CD14-positive monocyte (primary cell): ENCODE measurements around the gene WWOX. TPM values are rescaled to one million over a fixed set of nuclear protein-coding genes. Genes with fewer than 3 reads are reported as not detected.

Experiments used
- DNase-seq, 3 donors: peaks; one replicate each; pipeline ENCODE4 v3.0.0-alpha.2; 2011 to 2022
- H2AFZ ChIP-seq: 2 replicates; pipeline ENCODE4 v1.6.0; 2012; ENCODE audit warnings: mild to moderate bottlenecking, low read depth, low read length, inconsistent platforms; ENCODE audit not compliant: insufficient read depth, poor library complexity, severe bottlenecking
- H3K27ac ChIP-seq, 2 donors: 1 replicate in 1 of 2; 2 replicates in 1 of 2; pipeline ENCODE4 v1.5.1; 2012 to 2013; ENCODE audit warnings: low read length in 2 of 2, control low read depth in 1 of 2, inconsistent platforms in 1 of 2, low read depth in 1 of 2, mild to moderate bottlenecking in 1 of 2
- H3K27me3 ChIP-seq, 2 donors: one replicate each; pipeline versions ENCODE4 v1.6.0 to v1.6.1; 2011 to 2013; ENCODE audit warnings: low read length in 2 of 2; ENCODE audit not compliant: control insufficient read depth in 2 of 2, insufficient read depth in 2 of 2
- H3K36me3 ChIP-seq, 2 donors: replicated peaks in 1 of 2; 1 replicate in 1 of 2; 2 replicates in 1 of 2; pipeline versions ENCODE4 v1.5.1 to v1.6.1; 2012 to 2013; ENCODE audit warnings: low read length in 2 of 2, control low read depth in 1 of 2, inconsistent platforms in 1 of 2, mild to moderate bottlenecking in 1 of 2; ENCODE audit not compliant: insufficient read depth in 2 of 2, control insufficient read depth in 1 of 2
- H3K4me1 ChIP-seq, 2 donors: 1 replicate in 1 of 2; 2 replicates in 1 of 2; pipeline versions ENCODE4 v1.5.1 to v1.6.1; 2012 to 2013; ENCODE audit warnings: low read length in 2 of 2, control low read depth in 1 of 2, inconsistent platforms in 1 of 2, mild to moderate bottlenecking in 1 of 2, moderate library complexity in 1 of 2; ENCODE audit not compliant: insufficient read depth in 2 of 2, control insufficient read depth in 1 of 2
- H3K4me2 ChIP-seq: replicated peaks from 2 replicates; pipeline ENCODE3; 2012; ENCODE audit warnings: low read length, moderate library complexity, mild to moderate bottlenecking; ENCODE audit not compliant: poor library complexity, severe bottlenecking; ENCODE audit errors: extremely low read depth
- H3K4me3 ChIP-seq, 3 experiments: fragments of 200-600 bp in 1 of 3; sonication (generic) in 1 of 3; replicated peaks in 1 of 3; 1 replicate in 2 of 3; 2 replicates in 1 of 3; pipeline ENCODE4 v1.5.1; 2011 to 2013; ENCODE audit warnings: low read length in 3 of 3, mild to moderate bottlenecking in 3 of 3, control low read depth in 2 of 3, low read depth in 2 of 3, inconsistent platforms in 1 of 3, moderate library complexity in 1 of 3
- H3K79me2 ChIP-seq: 2 replicates; pipeline ENCODE4 v1.6.0; 2012; ENCODE audit warnings: mild to moderate bottlenecking, control low read depth, inconsistent platforms, low read length, moderate library complexity; ENCODE audit not compliant: insufficient read depth
- H3K9ac ChIP-seq: 2 replicates; pipeline ENCODE4 v1.6.0; 2017; ENCODE audit warnings: low read length, mild to moderate bottlenecking; ENCODE audit not compliant: insufficient read depth, poor library complexity, severe bottlenecking
- H3K9me3 ChIP-seq, 2 donors: replicated peaks in 1 of 2; 1 replicate in 1 of 2; 2 replicates in 1 of 2; pipeline versions ENCODE4 v1.5.1 to v1.6.1; 2012 to 2013; ENCODE audit warnings: low read length in 2 of 2, control low read depth in 1 of 2; ENCODE audit not compliant: control insufficient read depth in 1 of 2, insufficient read depth in 1 of 2
- H4K20me1 ChIP-seq: 2 replicates; pipeline ENCODE4 v1.6.0; 2012; ENCODE audit warnings: mild to moderate bottlenecking, low read length, control low read depth, moderate library complexity; ENCODE audit not compliant: insufficient read depth
- H3K27ac Mint-ChIP-seq, 7 donors: one replicate each; pipeline ENCODE4 v1.8.0; 2020; ENCODE audit warnings: mild to moderate bottlenecking in 7 of 7, mixed read lengths in 7 of 7, moderate library complexity in 6 of 7, inconsistent platforms in 2 of 7
- H3K27me3 Mint-ChIP-seq, 3 donors: one replicate each; pipeline ENCODE4 v1.8.0; 2021 to 2022; ENCODE audit warnings: low read depth in 3 of 3, mild to moderate bottlenecking in 3 of 3, mixed read lengths in 3 of 3, moderate library complexity in 3 of 3, inconsistent platforms in 1 of 3
- H3K36me3 Mint-ChIP-seq, 2 donors: one replicate each; pipeline ENCODE4 v1.8.0; 2020; ENCODE audit warnings: mixed read lengths in 2 of 2, inconsistent platforms in 1 of 2, mild to moderate bottlenecking in 1 of 2
- H3K4me1 Mint-ChIP-seq: one replicate; pipeline ENCODE4 v1.8.0; 2020; ENCODE audit warnings: mild to moderate bottlenecking, mixed read lengths
- H3K4me3 Mint-ChIP-seq, 2 donors: one replicate each; pipeline ENCODE4 v1.8.0; 2020; ENCODE audit warnings: mild to moderate bottlenecking in 2 of 2, mixed read lengths in 2 of 2, moderate library complexity in 1 of 2
- H3K9me3 Mint-ChIP-seq, 7 donors: one replicate each; pipeline ENCODE4 v1.8.0; 2020 to 2022; ENCODE audit warnings: mixed read lengths in 7 of 7, mild to moderate bottlenecking in 6 of 7, moderate library complexity in 6 of 7, inconsistent platforms in 2 of 7
- CTCF ChIP-seq: fragments of 200-600 bp; IDR thresholded peaks from one replicate; pipeline ENCODE4 v1.8.0; 2022; ENCODE audit warnings: antibody characterized with exemption, mild to moderate bottlenecking
- WGBS: methylation state at CpG from one replicate; pipeline ENCODE4 v1.1.5; 2013; ENCODE audit warnings: missing lambda C conversion rate; ENCODE audit not compliant: insufficient coverage; 5-methylcytosine and 5-hydroxymethylcytosine counted together
- intact Hi-C, 2 donors: fragments of 100-400 bp; cut with micrococcal nuclease; formaldehyde crosslinking; loops; one replicate each; pipeline versions ENCODE4 v1.15.0 to v1.15.1; 2023
- polyA plus RNA-seq, 3 donors: library from polyadenylated mRNA; depleted of rRNA in 1 of 3; unstranded in 2 of 3; stranded (reverse) in 1 of 3; fragments of 300-500 nt in 2 of 3; fragments of >200 nt in 1 of 3; fragmentation: Illumina TruSeq in 2 of 3; gene quantifications; 1 replicate in 2 of 3; 2 replicates in 1 of 3; pipeline ENCODE4 v1.2.3, GENCODE V29; 2012 to 2021

WWOX gene
- polyA plus RNA-seq, 3 donors, result 4.0 to 7.0 (median 6.3) TPM

GRCh38 chr16:79088971-79089370 is 989.5 kb downstream of the WWOX start:
- intact Hi-C loops, result no loop called here
- TF ChIP-seq CTCF, result no peak
- H4K20me1 ChIP-seq, result no peaks in the 10 kb centered on the region
- no peaks in the 10 kb centered on the region for H3K9me3 ChIP-seq
- no peaks in the 10 kb centered on the region for H3K79me2 ChIP-seq
- H2AFZ ChIP-seq, result no peak overlapping the region
- H3K27ac ChIP-seq, result no peak overlapping the region
- H3K4me2 ChIP-seq, result no peak overlapping the region
- H3K4me1 ChIP-seq, result peaks cover 52 to 58% of the 10 kb centered on the region in 2 donors
- no peak overlapping the region for H3K4me3 ChIP-seq
- H3K36me3 ChIP-seq, result no peaks in the 10 kb centered on the region
- Mint-ChIP-seq H3K36me3 (peaks cover 2 to 5% of the 10 kb centered on the region in 2 donors), H3K4me3 (no peak overlapping the region), H3K27me3 (peaks cover 0 to 5% (median 0%) of the 10 kb centered on the region in 3 donors), H3K9me3 (no peaks in the 10 kb centered on the region), H3K27ac (peak overlapping the region in 1 of 7 donors; percentile 80), H3K4me1 (peaks cover 57% of the 10 kb centered on the region)
- no peak overlapping the region for H3K9ac ChIP-seq
- DNase-seq, result no peak
- 100% methylated on average over 2 of the region's 6 CpGs for WGBS
- no peaks in the 10 kb centered on the region for H3K27me3 ChIP-seq

- H3K27ac Mint-ChIP-seq, result peak overlapping the region; percentile 80 to 93 (median 87)
- peak overlapping the region; percentile 83 to 92 for H3K4me3 Mint-ChIP-seq
- intact Hi-C loops, result loop anchor here (5.0 to 10.0 kb wide), 2 partner anchors 65 to 512 kb away; partner anchors contain the start of gene MAF (in 1 of the 2)
- H2AFZ ChIP-seq, result peak overlapping the region; percentile 55
- no peak for TF ChIP-seq CTCF
- H3K79me2 ChIP-seq, result no peaks in the 10 kb centered on the region
- no peaks in the 10 kb centered on the region for H3K9me3 Mint-ChIP-seq
- peak overlapping the region; percentile 66 for H3K4me2 ChIP-seq
- peak overlapping the region; percentile 41 to 72 (median 50) for H3K4me3 ChIP-seq
- H3K9me3 ChIP-seq, result no peaks in the 10 kb centered on the region
- peak; percentile 39 to 65 (median 63) for DNase-seq
- H3K4me1 ChIP-seq, result peaks cover 55 to 58% of the 10 kb centered on the region in 2 donors
- peaks cover 0 to 5% (median 0%) of the 10 kb centered on the region in 3 donors for H3K27me3 Mint-ChIP-seq
- no peaks in the 10 kb centered on the region for H3K36me3 ChIP-seq
- H3K27me3 ChIP-seq, result no peaks in the 10 kb centered on the region
- H3K27ac ChIP-seq, result peak overlapping the region; percentile 11 to 58
- H3K9ac ChIP-seq, result peak overlapping the region; percentile 46
- H3K4me1 Mint-ChIP-seq, result peaks cover 61% of the 10 kb centered on the region
- H3K36me3 Mint-ChIP-seq, result peaks cover 2 to 5% of the 10 kb centered on the region in 2 donors
- WGBS, result 0% methylated on average over 7 of the region's 10 CpGs
- no peaks in the 10 kb centered on the region for H4K20me1 ChIP-seq
Measured at GRCh38 chr16:79089735-79090284, 990.4 kb downstream of the WWOX start.
